HepG2 (cell line): ENCODE measurements around the gene CTNNA1. TPM values are rescaled to one million over a fixed set of nuclear protein-coding genes. Genes with fewer than 3 reads are reported as not detected.

ENCODE experiments used
- AGO2 ChIP-seq: fragments of 200-400 bp; formaldehyde crosslinking; optimal IDR thresholded peaks from 2 replicates; pipeline ENCODE3; 2017; ENCODE audit warnings: mild to moderate bottlenecking, low read depth, low read length, moderate library complexity
- CTCF ChIP-seq: sonication (generic); formaldehyde crosslinking; IDR thresholded peaks from 2 replicates; pipeline ENCODE4 v1.5.0; 2020; ENCODE audit warnings: mild to moderate bottlenecking, missing genetic modification reagents, moderate library complexity
- NR2F6 ChIP-seq, 2 experiments: IDR thresholded peaks; 2 replicates each; pipeline ENCODE4 v1.6.1; 2016; ENCODE audit warnings: antibody characterized with exemption in 1 of 2, mild to moderate bottlenecking in 1 of 2
- ZNF550 ChIP-seq: sonication (generic); formaldehyde crosslinking; IDR thresholded peaks from 2 replicates; pipeline ENCODE4 v1.4.0; 2020; ENCODE audit warnings: mild to moderate bottlenecking, missing genetic modification reagents, borderline replicate concordance
- ZNF687 ChIP-seq: sonication (generic); formaldehyde crosslinking; IDR thresholded peaks from 2 replicates; pipeline ENCODE4 v1.5.1; 2020; ENCODE audit warnings: mild to moderate bottlenecking, missing genetic modification reagents, moderate library complexity
- ZSCAN9 ChIP-seq: IDR thresholded peaks from 2 replicates; pipeline ENCODE4 v1.6.1; 2016; ENCODE audit warnings: borderline replicate concordance
- polyA plus RNA-seq, 8 experiments: library from polyadenylated mRNA; depleted of rRNA in 3 of 8; stranded (reverse) in 7 of 8; unstranded in 1 of 8; fragments of >200 nt; fragmentation: Illumina TruSeq in 4 of 8; extraction: Trizol in 4 of 8; gene quantifications; 2 replicates each; pipeline versions ENCODE4 v1.2.1 to v1.2.3, GENCODE V29; 2011 to 2016; ENCODE audit warnings: low read depth in 4 of 8, missing spikeins in 1 of 8, mixed read lengths in 1 of 8; ENCODE audit not compliant: insufficient read depth in 1 of 8
- total RNA-seq, 5 experiments: library from RNA; depleted of rRNA; stranded (reverse); fragments of >200 nt; fragmentation: Illumina TruSeq; extraction: Trizol; gene quantifications; 2 replicates each; pipeline ENCODE4 v1.2.3, GENCODE V29; 2016; ENCODE audit warnings: low read depth in 1 of 5

The CTNNA1 gene
- total and polyA plus RNA-seq, 2 of the 13 experiments (the other 11 are each of a cell fraction or from before 2014, with no cell fraction given), result 66.8 to 162 TPM

- TF ChIP-seq ZNF687 (peak; percentile 39), CTCF (CRISPR knock-in tag) (peak; percentile 40), ZNF550 (no peak), AGO2 (peak; percentile 40), ZSCAN9 (CRISPR knock-in tag) (no peak), NR2F6 (IDR thresholded peaks at IDR 0.05) (0 out of 2 replicates have a peak, but pooled peaks have one; percentile 22), NR2F6 (CRISPR knock-in tag; IDR thresholded peaks at IDR 0.05) (peak; percentile 62; the same call in 1 of the 2 replicates)
Measured at GRCh38 chr5:138932171-138932810, 179.1 kb downstream of the CTNNA1 start (continued).
